Glomerular visceral epithelial cell (primary cell): Measurements from ENCODE around the gene EIF3L.
"Not testable (repeated sequence)": the region's sequence is repeated elsewhere in the genome, so short reads cannot be mapped to it uniquely, and the experiment has no call there.

Experiments
- DNase-seq: peaks from one replicate; pipeline ENCODE4 v3.0.0-alpha.2; 2016; ENCODE audit errors: extremely low spot score

EIF3L gene

GRCh38 chr22:37849089-37849751, at the start of gene EIF3L:
Gene EIF3L, plus strand, starts transcription at chr22:37849419. Its CDS starts 31 bp downstream, at chr22:37849450.
- DNase-seq, result peak; percentile 84

GRCh38 chr22:37799979-37800378, 49.2 kb upstream of the EIF3L start:
- DNase-seq, result not testable (repeated sequence)

GRCh38 chr22:37801946-37802309, 47.3 kb upstream of the EIF3L start:
- no peak for DNase-seq

GRCh38 chr22:37802310-37803194, 46.7 kb upstream of the EIF3L start:
- no peak for DNase-seq

- DNase-seq, result no peak
Measured at GRCh38 chr22:37803195-37803638, 46.0 kb upstream of the EIF3L start.

GRCh38 chr22:37803639-37804351, 45.4 kb upstream of the EIF3L start:
- DNase-seq, result no peak

GRCh38 chr22:37804352-37804880, 44.8 kb upstream of the EIF3L start:
- DNase-seq, result no peak

- peak; percentile 72 for DNase-seq
Measured at GRCh38 chr22:37804881-37805809, 44.1 kb upstream of the EIF3L start.

- DNase-seq, result no peak
Measured at GRCh38 chr22:37805810-37806277, 43.4 kb upstream of the EIF3L start.

- DNase-seq, result peak; percentile 57
Measured at GRCh38 chr22:37806409-37807333, 42.5 kb upstream of the EIF3L start.

- peak; percentile 96 for DNase-seq
Measured at GRCh38 chr22:37807410-37808293, 41.6 kb upstream of the EIF3L start, which contains the start of gene GCAT. Gene GCAT, plus strand, starts transcription at chr22:37807934. Its CDS starts 34 bp downstream, at chr22:37807968.

GRCh38 chr22:37808294-37808657, 40.9 kb upstream of the EIF3L start:
- no peak for DNase-seq

- no peak for DNase-seq
Measured at GRCh38 chr22:37809672-37810333, 39.4 kb upstream of the EIF3L start.

- DNase-seq, result no peak
Measured at GRCh38 chr22:37811867-37812266, 37.4 kb upstream of the EIF3L start.

- DNase-seq, result no peak
Measured at GRCh38 chr22:37812869-37813678, 36.1 kb upstream of the EIF3L start.

GRCh38 chr22:37815593-37815992, 33.6 kb upstream of the EIF3L start:
- DNase-seq, result no peak

GRCh38 chr22:37816543-37817180, 32.6 kb upstream of the EIF3L start:
- no peak for DNase-seq
